Left lobe of liver (tissue), 2 donors: ENCODE results near the gene MINDY1. TPM values are rescaled to one million over a fixed set of nuclear protein-coding genes. Genes with fewer than 3 reads are reported as not detected.

Source experiments
- ATAC-seq: fragments of 200-7000 bp; cut with Tn5 transposase; one replicate; pipeline ENCODE4 v1.9.1; 2020; ENCODE audit warnings: mild to moderate bottlenecking, moderate library complexity
- DNase-seq: peaks from one replicate; pipeline ENCODE4 v3.0.0-alpha.2; 2020; ENCODE audit warnings: low spot score
- total RNA-seq: library from RNA; stranded (reverse); gene quantifications from one replicate; pipeline ENCODE4 v1.2.1, GENCODE V29; 2021
- donor health status: DM: no; HTN: no; CAD: no; lungs with moderate emphysema.
- donor health status: DM: no; HTN: yes; CAD: no.

Gene MINDY1
- total RNA-seq, 1 donor from 2014 or later, result 23.3 TPM

DNA sequence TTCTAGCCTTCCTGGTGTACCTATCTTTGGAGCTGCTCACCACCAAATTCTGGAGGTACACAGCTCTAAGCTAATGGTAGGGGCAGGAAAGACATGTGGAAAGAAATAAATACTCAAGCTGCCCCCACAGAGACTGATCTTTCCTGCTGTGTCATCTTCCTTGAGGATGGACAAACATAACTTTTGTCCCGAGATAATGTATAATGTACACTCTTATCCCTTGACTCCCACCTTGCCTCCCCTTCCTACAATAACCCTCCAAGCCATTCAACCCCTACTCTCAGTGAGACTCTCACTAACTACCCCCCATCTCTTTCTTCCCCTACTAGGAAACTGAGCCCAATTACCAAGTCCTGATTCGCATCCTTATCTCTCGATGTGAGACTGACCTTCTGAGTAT is 12.5 kb downstream of the MINDY1 start:
- no peak for ATAC-seq

DNA sequence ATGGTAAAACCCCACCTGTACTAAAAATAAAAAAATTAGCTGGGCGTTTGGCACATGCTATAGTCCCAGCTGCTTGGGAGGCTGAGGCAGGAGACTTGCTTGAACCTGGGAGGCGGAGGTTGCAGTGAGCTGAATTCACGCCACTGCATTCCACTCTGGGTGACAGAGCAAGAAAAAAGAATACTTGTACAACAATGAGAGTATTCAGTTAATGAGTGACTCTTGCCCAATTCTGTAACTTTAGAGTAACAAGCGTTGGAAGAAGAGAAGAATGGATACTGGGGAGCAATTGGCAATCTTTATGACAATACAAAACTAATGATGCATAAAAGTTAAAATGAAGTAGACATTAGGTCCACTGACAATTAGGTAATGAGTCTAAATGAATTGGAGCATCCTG is 14.1 kb downstream of the MINDY1 start:
- ATAC-seq (no peak), DNase-seq (no peak)

More for the DNA sequence above, 12.5 kb downstream of the MINDY1 start:
- no peak for DNase-seq

DNA sequence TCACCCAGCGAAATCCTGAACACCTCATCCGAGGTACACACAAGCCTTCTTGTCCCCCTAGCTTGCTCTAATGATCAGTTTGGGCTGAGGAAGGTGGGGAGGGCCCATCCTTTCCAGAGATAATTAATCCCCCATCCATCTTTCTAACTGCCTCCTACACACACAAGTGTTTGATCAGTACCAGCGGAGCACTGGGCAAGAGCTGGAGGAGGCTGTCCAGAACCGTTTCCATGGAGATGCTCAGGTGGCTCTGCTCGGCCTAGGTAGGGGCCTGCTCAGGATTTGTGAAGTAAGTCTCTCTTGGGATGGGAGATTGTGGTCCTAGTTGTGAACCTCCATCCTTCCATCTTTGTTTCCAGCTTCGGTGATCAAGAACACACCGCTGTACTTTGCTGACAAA is 18.8 kb downstream of the MINDY1 start:
- ATAC-seq, result peak; percentile 21

DNA sequence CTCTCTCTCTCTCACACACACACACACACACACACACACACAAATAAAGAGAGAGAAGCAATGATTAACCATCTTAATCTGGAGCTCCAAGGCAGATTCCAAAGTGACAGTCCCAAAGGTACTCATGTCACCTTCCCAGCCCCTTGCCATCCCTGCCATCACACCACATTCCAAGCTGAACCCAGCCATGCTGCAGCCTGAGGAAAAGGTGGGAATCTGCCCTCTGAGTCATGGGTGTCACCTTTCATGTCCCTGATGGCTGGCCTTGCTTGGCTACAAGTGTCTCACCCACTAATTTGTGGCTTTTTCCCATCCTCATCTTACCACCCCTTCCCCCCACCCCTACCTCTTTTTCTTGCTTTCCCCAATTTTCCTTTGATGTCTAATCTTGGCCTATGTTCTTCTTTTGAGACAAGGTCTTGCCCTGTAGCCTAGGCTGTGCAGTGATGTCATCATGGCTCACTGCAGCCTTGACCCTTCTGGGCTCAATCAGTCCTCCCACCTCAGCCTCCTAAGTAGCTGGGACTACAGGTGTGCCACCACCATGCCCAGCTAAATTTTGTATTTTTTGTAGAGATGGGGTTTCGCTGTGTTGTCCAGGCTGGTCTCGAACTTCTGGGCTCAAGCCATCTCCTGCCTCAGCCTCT is 21.4 kb downstream of the MINDY1 start:
- DNase-seq (no peak), ATAC-seq (no peak)

More for the DNA sequence above, 18.8 kb downstream of the MINDY1 start:
- DNase-seq, result no peak

DNA sequence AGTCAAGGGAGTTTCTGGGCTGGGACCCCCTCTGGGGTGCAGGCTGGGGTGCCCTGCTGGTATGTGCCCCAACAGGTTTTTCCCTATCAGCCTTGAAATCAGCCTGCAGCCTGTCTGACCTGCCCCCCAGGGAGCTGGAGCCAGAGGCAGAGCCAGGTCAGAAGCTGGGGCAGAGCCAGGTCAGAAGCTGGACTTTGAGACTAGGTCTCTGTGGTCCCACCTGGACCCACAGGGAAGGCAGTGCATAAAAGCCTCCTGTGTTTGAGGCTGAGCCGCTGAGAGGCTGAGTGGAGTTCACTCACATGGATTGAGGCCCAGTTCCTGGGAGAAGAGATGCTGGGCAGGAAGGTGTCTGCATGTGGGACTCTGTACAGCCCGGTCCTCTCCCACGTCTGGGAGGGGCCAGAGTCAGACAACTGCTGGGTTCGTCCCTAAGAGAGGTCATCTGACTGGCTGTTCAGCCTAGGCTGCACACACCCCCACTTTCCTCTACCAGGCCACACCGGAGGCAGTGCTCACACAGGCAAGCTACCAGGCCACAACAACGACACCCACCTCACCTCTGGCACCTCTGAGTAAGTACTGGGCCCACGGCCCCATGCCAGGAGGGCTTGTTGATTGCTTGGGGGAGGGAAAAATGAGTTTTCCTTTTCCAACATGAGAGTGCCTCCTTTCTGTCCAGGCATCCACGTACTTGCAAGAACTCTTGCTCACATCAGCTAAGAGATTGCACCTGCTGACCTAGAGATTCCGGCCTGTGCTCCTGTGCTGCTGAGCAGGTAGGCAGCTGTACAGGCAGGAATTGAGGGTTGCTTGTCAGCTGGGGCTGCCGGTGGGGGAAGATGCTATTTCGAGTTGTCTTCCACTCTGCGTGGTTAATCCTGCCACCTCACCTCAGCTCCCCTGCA is 24.6 kb downstream of the MINDY1 start, which contains the start of gene ANXA9:
ANXA9 (plus strand) TSS at position 488 of the 908 bp plus-strand sequence. CDS start 814 bp downstream, outside the sequence.
- peak; percentile 83 for DNase-seq
- ATAC-seq, result peak; percentile 77

DNA sequence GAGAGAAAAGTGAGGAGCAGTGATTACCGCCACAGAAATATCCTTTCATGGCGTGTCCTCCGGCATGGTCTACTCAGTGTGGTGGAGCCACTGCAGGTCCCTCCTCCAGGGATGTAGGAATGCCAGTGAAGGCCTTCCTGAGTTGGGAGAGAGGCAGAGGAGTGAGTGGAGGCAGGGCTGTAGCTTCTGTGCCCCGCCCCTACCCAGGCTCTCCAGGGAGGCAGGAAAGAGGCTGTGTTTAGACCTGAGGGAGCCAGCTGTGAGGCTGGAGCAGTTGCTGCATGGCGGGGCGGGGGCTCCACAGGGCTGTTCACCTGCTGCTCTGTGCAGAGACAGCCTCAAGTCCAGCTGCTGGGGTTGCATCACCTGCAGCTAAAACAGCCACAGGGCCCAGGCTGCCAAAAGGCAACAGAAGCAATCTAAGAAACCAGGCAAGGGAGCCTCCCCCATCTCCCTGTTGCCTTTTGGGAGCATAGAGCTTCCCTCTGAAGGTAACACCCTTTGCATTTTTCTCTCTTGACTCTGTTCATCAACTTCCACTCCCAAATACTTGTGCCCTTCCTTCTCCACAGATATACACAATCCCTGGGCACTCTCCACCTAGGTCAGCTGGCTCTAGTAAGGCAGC is 25.4 kb downstream of the MINDY1 start:
- ATAC-seq (peak; percentile 36), DNase-seq (peak; percentile 65)

DNA sequence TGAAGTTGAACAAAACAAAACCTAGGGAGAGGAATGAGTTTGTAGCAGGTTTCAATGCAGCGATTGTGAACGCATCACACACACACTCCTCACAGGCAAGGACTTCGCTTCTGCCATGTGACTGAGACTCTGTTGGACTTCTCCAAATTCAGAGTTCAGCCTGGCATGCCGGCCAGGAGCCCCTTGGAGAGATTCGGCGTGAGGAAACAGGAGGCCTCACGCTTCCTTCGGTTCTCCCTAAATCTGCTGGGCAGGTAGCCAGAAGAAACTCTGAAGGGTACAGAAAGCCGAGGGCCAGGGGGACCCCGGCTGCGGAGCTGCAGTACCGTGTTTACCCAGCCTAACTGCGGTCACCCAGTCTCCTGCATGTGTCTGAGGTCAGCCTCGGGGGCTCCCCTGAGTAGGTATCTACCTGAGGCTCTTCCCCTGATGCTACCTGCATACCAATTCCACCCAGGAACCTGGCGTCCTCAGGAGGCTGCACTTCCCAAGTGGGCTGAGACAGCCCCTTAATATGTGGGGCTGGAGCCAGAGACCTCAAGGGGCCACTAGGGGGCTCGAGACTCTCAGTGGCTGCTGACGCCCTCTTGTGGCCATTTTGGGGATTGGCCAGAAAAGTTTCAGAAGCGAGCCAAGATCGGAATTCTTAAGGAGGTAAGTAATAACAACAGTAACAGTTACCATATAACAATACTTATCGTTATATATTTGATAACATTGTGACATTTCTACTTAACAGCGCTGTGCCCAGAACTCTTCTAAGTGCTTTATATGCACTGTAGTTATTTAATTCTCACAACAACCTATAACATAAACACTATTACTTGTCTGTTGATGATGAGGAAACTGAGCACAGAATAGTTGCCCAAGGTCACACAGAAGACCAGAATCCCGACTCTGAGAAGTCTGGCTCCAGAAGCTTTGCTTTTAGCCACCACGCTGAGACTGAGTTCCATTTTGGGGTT is 27.3 kb downstream of the MINDY1 start:
- ATAC-seq (peak; percentile 54), DNase-seq (peak; percentile 84)

DNA sequence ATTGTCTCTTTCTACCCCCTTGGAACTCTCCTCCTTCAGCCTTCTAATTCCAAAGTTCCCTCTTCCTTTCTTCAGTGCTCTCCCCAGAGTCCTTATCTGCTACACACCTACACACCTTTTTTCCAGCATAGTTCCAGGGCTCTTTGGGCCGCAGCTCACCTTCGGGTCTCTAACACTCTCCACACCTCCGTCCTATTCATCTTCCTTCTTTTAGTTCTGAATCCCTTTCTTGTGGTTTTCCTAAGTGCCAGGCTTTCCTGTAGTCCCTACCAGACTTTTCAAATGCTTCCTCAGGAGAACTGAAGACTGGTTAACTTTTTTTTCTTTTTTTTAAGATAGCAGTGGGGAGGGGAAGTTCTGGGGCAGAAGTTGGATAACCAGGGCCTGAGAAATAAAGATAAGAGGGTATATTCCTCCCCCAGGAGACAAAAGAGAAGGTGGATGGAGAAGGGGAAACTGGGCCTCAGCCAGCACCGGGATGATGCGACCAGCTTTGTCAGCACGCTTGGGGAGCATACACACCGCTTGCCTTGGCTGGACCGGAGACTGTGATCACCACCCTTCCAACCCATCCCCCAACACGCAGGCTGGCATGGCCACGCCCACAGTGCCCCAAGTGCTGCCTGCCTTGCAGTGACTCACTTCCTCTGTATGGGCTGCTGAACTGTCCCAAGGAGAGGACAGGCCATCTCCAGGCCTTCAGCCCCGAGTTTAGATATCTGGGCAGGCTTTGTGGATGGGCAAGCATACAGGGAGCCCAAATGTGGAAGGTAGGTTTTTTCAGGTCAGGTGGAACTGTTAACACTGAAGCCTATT is 29.6 kb downstream of the MINDY1 start:
- ATAC-seq (peak; percentile 49), DNase-seq (peak; percentile 89)

DNA sequence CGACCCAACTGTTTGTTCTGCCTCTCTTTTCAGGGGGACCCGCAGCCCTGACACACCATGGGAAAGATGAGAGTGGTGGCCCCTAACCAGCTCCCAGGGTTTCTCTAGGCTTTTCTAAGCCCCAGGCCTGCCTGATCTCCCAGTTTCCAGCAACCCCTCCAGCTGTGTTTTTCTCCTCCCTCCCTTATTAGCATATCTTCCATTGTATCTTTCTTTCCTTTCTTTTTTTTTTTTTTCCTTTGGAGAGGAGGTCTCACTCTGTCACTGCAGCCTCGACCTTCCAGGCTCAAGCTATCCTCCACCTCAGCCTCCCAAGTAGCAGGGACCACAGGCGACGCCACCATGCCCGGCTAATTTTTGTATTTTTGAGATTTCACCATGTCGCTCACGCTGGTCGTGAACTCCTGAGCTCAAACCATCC is 30.3 kb downstream of the MINDY1 start:
- DNase-seq, result no peak
- no peak for ATAC-seq

DNA sequence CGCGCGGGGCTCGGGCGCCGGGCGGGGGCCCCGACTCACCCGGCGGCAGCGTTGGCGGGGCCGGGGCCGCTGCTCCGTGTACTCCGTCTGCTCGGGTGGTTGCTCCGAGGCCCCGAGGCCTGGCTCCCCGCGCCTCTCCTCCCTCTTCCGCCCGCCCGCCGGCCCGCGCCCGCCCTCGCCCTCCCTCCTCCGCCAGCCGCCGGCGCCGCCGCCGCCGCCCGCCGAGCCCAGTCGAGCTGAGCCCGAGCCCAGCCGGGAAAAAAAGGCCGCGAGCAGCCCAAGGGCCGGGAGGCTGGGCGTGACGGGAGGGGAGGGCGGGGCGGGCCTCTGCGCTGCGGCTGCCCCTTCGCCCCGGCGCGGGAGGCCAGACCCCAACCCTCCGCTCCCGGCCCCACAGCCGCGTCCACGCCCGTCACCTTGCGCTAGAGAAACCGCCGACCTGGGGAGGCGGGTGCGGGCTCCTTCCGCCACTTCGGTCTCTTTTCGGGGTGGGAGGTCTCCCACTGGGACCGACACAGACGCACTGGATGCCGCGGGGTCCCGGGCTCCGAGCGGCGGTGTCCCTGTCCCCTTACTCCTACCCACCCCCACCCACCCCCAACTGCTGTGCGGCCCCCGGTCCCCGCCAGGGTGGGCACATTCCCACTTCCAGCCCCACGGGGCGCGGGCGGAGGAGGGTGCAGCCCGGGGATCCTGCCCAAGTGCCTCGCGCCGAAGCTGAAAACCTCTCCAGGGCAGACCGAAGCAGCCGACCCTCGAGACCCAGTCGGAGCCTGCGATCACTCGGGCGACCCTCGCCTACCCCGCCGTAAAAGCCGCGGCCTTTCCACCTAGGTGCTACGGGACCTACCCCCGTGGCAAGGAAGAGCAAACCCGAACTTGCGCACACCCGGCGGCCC is 31.9 kb downstream of the MINDY1 start, which contains the start of gene CERS2:
CERS2 (minus strand) TSS at position 256 of the 899 bp plus-strand sequence. CDS start 5,745 bp downstream, outside the sequence.
- ATAC-seq (peak; percentile 49), DNase-seq (peak; percentile 82)

DNA sequence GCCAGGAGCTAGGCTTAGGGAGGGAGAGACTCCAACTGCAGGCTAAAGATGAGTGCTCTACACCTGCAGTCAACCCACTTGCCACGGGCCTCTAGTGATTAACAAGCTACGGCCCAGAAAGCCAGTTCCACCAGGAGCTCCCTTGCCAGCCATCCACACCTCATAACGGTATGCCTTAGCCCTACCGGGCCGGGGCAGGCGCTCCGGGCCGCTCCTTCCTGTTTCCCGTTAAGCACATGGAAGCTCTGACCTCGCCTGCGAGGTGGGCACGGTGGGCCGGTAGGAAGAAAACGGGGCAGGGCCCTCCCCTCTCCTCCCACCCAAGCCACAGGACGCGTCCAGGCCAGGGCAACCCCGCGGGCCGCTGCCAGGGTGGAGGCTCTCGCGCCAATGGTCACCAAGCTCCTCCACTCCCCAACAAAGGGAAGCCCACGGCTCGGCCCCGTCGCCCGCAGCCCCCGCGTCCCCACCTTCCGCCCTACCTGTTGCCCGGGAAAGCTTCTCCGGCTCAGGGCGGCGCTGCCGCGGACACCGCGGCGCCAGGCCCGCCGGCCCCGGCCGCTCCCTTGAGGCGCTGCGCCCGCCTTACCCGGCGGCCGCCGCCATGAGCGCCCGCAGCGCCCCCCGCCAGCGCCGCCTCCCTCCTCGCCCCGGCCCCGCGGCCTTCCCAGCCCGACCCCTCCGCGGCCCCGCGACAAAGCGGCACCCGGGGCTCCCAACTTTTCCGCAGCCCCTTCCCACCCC is 32.7 kb downstream of the MINDY1 start:
- DNase-seq (peak; percentile 62), ATAC-seq (no peak)

DNA sequence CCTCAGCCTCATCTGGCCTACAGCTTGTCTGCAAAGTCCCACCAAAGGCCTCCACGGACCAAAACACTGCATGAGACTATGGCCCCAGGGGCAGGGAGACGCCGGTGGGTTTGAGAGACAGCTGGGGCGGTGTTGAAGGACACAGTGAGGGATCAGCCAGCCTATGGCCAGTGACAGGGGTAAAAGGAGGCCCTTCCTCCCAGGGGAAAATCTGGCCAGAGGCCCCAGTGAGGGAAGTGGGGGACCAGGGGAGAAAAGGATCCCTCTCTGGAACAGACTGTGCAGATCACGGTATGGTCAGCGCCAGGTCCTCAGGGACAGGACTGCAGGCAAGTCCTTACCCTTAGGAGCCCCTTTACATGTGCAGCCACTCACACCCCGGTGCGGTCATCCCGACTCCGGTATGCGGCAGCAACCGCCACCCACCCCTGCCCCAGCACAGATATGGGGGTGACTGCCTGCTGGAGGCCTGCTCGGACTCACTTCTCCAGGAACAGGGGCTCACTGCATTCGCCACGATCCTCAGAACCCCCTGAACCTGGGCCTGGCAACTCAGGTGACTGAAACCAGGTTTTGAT is 33.4 kb downstream of the MINDY1 start:
- DNase-seq (no peak), ATAC-seq (no peak)

DNA sequence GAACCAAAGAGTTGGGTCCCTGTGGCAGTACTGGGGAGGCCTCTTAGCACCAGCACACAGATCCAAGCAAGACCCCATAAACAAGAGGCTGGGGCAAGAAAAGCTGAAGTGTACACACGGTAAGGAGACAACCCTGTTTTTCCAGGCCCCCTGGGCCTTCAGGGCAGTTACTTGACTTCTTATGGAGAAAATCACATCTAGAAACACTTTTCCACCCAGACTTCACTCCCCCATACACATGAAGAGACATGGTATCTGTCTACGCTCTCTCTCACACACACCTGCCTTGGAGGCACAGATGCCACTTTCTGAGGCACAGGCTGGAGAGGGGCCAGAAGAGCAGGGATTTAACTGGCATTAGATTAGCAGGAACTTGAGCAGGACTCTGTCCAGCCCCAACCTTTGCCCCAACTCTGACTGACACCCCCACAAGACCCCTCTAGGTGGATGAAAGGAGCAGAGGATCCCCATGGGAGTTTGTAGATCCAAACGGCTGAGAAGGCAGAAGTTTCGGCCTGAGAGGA is 34.2 kb downstream of the MINDY1 start:
- DNase-seq, result peak; percentile 80
- peak; percentile 33 for ATAC-seq

DNA sequence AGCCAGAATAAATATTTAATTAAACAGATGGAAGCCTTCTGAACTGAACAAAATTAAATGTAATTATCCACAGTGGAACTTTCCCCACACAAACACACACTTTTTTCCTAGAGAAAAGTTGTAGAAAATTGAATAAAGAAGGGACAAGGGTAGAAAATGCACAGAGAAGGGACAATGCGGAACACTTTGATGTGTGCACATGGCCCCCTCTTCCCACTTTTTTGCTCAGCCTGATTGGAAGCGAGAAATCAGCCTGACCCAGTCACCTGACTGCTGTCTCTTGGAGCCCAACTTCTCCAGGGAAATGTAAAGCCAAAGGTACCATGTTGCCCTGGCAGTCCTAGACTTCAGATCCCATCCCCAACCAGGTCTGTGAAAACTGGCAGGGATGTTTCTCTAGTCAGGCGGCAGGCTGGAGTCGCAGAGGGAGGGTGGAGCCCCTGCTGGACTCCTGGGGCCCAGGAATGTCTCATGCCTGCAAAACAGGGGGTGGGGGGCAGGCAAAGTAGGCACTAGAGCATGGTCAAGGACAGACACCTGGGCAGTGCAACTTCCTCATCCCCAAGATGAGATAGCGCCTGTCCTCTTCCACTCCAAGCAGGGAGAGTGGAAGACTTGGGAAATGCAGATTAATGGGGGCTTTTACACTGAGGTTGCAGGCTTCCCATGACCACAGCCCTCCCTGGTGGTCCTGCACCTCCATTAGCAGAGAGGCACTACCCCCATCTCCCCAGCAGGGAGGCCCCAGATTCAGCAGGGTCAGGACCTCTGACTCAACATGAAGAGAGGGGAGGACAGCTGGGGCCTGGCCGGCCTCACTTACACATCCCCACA is 34.9 kb downstream of the MINDY1 start:
- ATAC-seq (peak; percentile 39), DNase-seq (peak; percentile 75)

DNA sequence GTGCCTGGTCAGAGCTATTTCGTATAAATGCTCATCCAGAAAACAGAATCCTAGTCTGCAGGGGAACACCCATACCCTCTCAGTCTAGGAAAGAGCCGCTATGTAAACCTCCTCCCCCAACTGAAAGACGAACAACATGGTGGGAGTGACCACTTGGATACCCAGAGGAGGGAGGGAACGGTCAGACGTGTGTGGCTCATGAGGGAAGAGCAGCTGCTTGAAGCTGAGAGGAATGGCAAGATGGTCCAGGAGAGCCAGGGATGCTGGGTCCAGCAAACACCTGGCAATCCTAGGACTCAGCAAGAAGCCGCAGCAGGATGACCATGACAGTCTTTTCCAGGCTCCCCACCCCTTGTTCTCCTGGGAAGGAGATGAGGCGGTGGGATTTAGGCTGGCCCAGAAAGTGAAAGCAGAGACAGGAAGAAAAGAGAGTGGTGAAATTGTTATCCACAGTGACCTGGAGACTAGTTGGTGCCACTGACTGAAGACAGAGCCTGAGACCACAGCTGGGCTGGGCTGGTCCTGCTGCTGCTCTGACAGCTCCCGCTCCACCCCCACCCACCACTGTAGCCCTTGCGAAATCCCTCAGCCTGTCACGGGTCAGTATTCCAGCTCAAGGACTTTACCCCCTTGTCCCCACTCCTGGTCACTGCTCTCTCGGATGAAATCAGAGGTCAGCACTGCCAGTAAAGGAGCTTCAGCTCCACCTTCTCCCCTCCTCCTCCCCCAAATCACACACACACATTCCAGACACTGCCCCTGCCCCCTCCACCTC is 35.7 kb downstream of the MINDY1 start:
- ATAC-seq (peak; percentile 71), DNase-seq (peak; percentile 97)
